CD8-positive, alpha-beta memory T cell (primary cell): ENCODE measurements around the gene TUSC2. TPM values are rescaled to one million over a fixed set of nuclear protein-coding genes. Genes with fewer than 3 reads are reported as not detected.

Source experiments
- CTCF ChIA-PET: fragments of 350-600 bp; sonication (Branson Sonifier 250); formaldehyde crosslinking; loops from one replicate; lab custom pipeline; 2021; ENCODE audit warnings: antibody characterized with exemption; lab: Charles Lee
- POLR2A ChIA-PET: fragments of 350-600 bp; sonication (Branson Sonifier 250); formaldehyde crosslinking; loops from one replicate; lab custom pipeline; 2021; ENCODE audit warnings: antibody characterized with exemption; lab: Charles Lee
- DNase-seq, 5 donors: peaks; one replicate each; pipeline versions ENCODE4 v3.0.0 to v3.0.0-alpha.2; 2020 to 2022; ENCODE audit warnings: mixed read lengths in 1 of 5
- H3K27ac ChIP-seq: one replicate; pipeline ENCODE4 v1.7.0; 2013; ENCODE audit warnings: low read depth, mild to moderate bottlenecking, low read length, moderate library complexity
- H3K27me3 ChIP-seq: 2 replicates; pipeline ENCODE4 v1.7.0; 2013; ENCODE audit warnings: low read length, mild to moderate bottlenecking; ENCODE audit not compliant: insufficient read depth, poor library complexity, severe bottlenecking
- H3K36me3 ChIP-seq: 2 replicates; pipeline ENCODE4 v1.7.0; 2013; ENCODE audit warnings: mild to moderate bottlenecking, low read length, moderate library complexity; ENCODE audit not compliant: insufficient read depth
- H3K4me1 ChIP-seq: 2 replicates; pipeline ENCODE4 v1.7.0; 2013; ENCODE audit warnings: mild to moderate bottlenecking, low read length, moderate library complexity; ENCODE audit not compliant: insufficient read depth
- H3K4me3 ChIP-seq: 2 replicates; pipeline ENCODE4 v1.7.0; 2013; ENCODE audit warnings: mild to moderate bottlenecking, low read length
- H3K9me3 ChIP-seq: 2 replicates; pipeline ENCODE4 v1.7.0; 2013; ENCODE audit warnings: mild to moderate bottlenecking, low read length
- H3K27ac Mint-ChIP-seq, 8 donors: one replicate each; pipeline ENCODE4 v1.8.0; 2020 to 2021; ENCODE audit warnings: mixed read lengths in 8 of 8, mild to moderate bottlenecking in 6 of 8, inconsistent platforms in 3 of 8, moderate library complexity in 3 of 8
- H3K27me3 Mint-ChIP-seq, 2 donors: one replicate each; pipeline ENCODE4 v1.8.0; 2020 to 2021; ENCODE audit warnings: mixed read lengths in 2 of 2, mild to moderate bottlenecking in 1 of 2, moderate library complexity in 1 of 2
- H3K36me3 Mint-ChIP-seq, 3 donors: one replicate each; pipeline ENCODE4 v1.8.0; 2020 to 2021; ENCODE audit warnings: mixed read lengths in 3 of 3, inconsistent platforms in 1 of 3, mild to moderate bottlenecking in 1 of 3
- H3K4me1 Mint-ChIP-seq, 3 donors: one replicate each; pipeline ENCODE4 v1.8.0; 2020 to 2021; ENCODE audit warnings: mixed read lengths in 3 of 3, inconsistent platforms in 1 of 3, mild to moderate bottlenecking in 1 of 3
- H3K4me3 Mint-ChIP-seq, 7 donors: one replicate each; pipeline ENCODE4 v1.8.0; 2020 to 2021; ENCODE audit warnings: mixed read lengths in 7 of 7, mild to moderate bottlenecking in 6 of 7, moderate library complexity in 4 of 7, inconsistent platforms in 2 of 7
- H3K9me3 Mint-ChIP-seq, 5 donors: one replicate each; pipeline ENCODE4 v1.8.0; 2020 to 2022; ENCODE audit warnings: mixed read lengths in 5 of 5, mild to moderate bottlenecking in 3 of 5, moderate library complexity in 2 of 5, inconsistent platforms in 1 of 5
- polyA plus RNA-seq: library from polyadenylated mRNA; unstranded; fragments of 300-500 nt; fragmentation: Illumina TruSeq; gene quantifications from one replicate; pipeline ENCODE4 v1.2.3, GENCODE V29; 2021
- total RNA-seq, 2 experiments: library from RNA; stranded (reverse); gene quantifications; one replicate each; pipeline ENCODE4 v1.2.3, GENCODE V29; 2021

Gene TUSC2
- total and polyA plus RNA-seq, 3 experiments from 2014 or later, result 31.4 to 52.9 (median 36.6) TPM

DNA sequence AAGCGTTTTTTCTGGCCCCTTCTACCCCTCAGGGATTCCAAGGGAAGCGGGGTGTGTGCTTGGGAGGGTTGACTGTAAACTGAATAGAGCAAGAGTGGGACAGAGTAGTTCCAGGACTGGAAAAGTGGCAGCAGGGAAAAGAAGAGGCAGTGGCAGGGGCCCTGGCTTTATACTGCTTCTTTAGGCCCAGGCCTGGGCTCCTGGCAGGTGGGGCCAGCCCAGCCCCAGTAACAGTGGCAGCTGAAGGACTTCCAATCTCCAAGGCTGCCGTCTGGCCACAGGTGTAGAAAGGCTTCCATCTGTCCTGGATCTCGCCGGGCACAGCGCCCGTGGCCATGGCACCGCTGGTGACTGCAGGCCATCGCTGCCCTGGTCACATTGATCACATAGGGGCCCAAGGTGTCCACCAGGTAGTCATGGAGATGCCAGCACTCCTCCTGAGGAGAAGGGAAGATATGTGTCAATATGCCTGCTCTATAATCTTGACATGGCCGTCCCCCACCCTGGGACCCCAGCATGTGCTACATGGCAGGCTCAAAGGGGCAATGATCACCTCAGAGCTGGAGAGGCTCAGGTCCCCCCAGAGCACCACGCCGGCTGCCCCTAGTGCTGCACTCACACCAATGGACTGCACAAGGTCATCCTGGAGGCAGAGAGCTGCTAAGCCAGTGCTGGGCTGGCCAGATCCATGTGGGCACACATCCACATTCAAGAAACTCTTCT, 34.8 kb downstream of the TUSC2 start:
- ChIA-PET POLR2A (interaction anchor here (0.6 to 2.8 kb wide), 6 partner anchors 24 to 274 kb away, joined by 3 to 11 read pairs (median 4); partner anchors contain the start of genes C3orf18 and TUSC2), CTCF (interaction anchor here (1.3 to 1.5 kb wide), 4 partner anchors 35 to 65 kb away, joined by 3 to 8 read pairs (median 6); partner anchors contain the start of gene TUSC2)
- peaks cover 6% of the 10 kb centered on the region for H3K36me3 ChIP-seq
- DNase-seq, result no peak
- Mint-ChIP-seq H3K4me1 (peaks cover 18 to 35% (median 21%) of the 10 kb centered on the region in 3 donors), H3K9me3 (no peaks in the 10 kb centered on the region), H3K27ac (peak overlapping the region; percentile 85 to 98 (median 96)), H3K4me3 (peak overlapping the region in 6 of 7 donors; percentile 9 to 92 (median 87)), H3K36me3 (peaks cover 0 to 34% (median 6%) of the 10 kb centered on the region in 3 donors), H3K27me3 (no peaks in the 10 kb centered on the region)
- peak overlapping the region; percentile 62 for H3K27ac ChIP-seq
- no peaks in the 10 kb centered on the region for H3K9me3 ChIP-seq
- peak overlapping the region; percentile 80 for H3K4me3 ChIP-seq
- H3K4me1 ChIP-seq, result peaks cover 27% of the 10 kb centered on the region
- H3K27me3 ChIP-seq, result no peaks in the 10 kb centered on the region

DNA sequence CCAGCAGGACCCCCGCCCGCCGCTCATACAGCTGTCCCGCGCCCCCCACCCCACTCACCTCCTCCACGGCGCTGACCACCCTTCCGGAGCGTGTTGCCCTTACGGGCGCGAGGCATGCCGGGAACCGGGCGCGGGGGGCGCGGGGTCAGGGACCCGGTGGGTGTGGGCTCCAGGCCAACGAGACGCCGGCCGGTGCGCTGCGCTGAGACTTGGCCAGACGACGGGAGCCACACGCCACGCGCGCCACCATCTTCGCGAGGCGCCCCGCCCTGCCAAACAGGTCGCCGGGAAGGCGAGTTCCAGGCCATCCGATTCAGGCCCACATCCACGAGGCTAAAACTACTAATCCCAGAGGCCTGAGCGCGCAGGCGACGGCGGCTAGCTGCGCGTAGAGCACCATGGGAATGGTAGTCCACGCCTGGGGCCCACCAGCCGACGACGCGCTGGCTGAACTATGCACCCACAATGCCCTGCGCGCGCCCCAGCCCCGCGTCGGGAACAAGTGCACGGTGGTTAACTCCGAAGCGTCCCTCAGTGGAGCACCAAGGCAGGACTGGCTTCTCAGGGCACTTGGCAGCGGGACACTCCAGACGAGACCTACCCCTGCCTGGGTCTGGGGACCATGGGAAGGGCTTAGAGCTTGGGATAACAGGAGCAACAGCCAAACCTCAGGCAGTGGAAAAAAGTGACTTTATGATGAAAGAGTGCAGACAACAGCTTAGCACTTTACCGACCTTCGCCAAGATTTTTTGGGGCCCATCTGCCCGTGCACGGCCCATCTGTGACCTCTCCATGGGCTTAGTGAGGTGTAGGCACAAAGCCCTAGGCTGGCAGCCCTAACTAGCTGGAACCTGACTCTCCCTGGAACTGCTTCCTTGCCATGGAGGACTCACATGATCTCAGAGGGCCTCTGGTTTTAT, 35.6 kb downstream of the TUSC2 start, which contains the start of gene IFRD2:
TSS of gene IFRD2 (minus strand) at position 271 of the 920 bp plus-strand sequence. CDS start at position 116, 155 bp downstream.
- peak within 1 kb of the TSS; percentile 86 to 93 (median 88) for H3K4me3 Mint-ChIP-seq
- H3K4me1 ChIP-seq, result peaks cover 21% of the 10 kb centered on the region
- H3K27me3 Mint-ChIP-seq, result no peaks in the 10 kb centered on the region
- H3K9me3 Mint-ChIP-seq, result no peaks in the 10 kb centered on the region
- peak; percentile 93 to 96 (median 93) for DNase-seq
- peaks cover 0 to 41% (median 7%) of the 10 kb centered on the region in 3 donors for H3K36me3 Mint-ChIP-seq
- H3K27me3 ChIP-seq, result no peaks in the 10 kb centered on the region
- H3K9me3 ChIP-seq, result no peaks in the 10 kb centered on the region
- H3K36me3 ChIP-seq, result peaks cover 6% of the 10 kb centered on the region
- H3K27ac ChIP-seq, result peak within 1 kb of the TSS; percentile 62
- POLR2A ChIA-PET, result interaction anchor here (0.6 to 2.8 kb wide), 13 partner anchors 8 to 490 kb away, joined by 3 to 11 read pairs (median 4); partner anchors contain the start of genes C3orf18, CYB561D2, GNAI2 and NPRL2
- peak within 1 kb of the TSS; percentile 88 for H3K4me3 ChIP-seq
- peaks cover 14 to 26% (median 16%) of the 10 kb centered on the region in 3 donors for H3K4me1 Mint-ChIP-seq
- CTCF ChIA-PET, result interaction anchor here (0.9 to 1.6 kb wide), 11 partner anchors 9 to 98 kb away, joined by 3 to 8 read pairs (median 3); partner anchors contain the start of gene TUSC2
- peak within 1 kb of the TSS; percentile 85 to 98 (median 96) for H3K27ac Mint-ChIP-seq

- ChIA-PET POLR2A (no interaction called here), CTCF (interaction anchor here (0.7 kb wide), 1 partner anchor 13 kb away, joined by 3 read pairs; no protein-coding TSS in a partner anchor)
- Mint-ChIP-seq H3K27ac (peak overlapping the region in 1 of 8 donors; percentile 82), H3K4me3 (peak overlapping the region in 5 of 7 donors; percentile 20 to 93 (median 55)), H3K36me3 (peaks cover 0 to 46% (median 7%) of the 10 kb centered on the region in 3 donors), H3K4me1 (peaks cover 13 to 17% (median 16%) of the 10 kb centered on the region in 3 donors), H3K9me3 (no peaks in the 10 kb centered on the region), H3K27me3 (no peaks in the 10 kb centered on the region)
- peaks cover 6% of the 10 kb centered on the region for H3K36me3 ChIP-seq
- no peaks in the 10 kb centered on the region for H3K27me3 ChIP-seq
- H3K9me3 ChIP-seq, result no peaks in the 10 kb centered on the region
- H3K4me3 ChIP-seq, result no peak overlapping the region
- H3K4me1 ChIP-seq, result peaks cover 21% of the 10 kb centered on the region
- H3K27ac ChIP-seq, result no peak overlapping the region
- DNase-seq, result no peak
These were observed 37.8 kb downstream of the TUSC2 start for GRCh38 chr3:50290161-50290641.

- ChIA-PET CTCF (interaction anchor here (1.0 to 1.3 kb wide), 2 partner anchors 29 to 94 kb away, joined by 3 read pairs; no protein-coding TSS in a partner anchor), POLR2A (interaction anchor here (0.5 to 0.6 kb wide), 2 partner anchors 35 to 44 kb away, joined by 3 read pairs; no protein-coding TSS in a partner anchor)
- H3K4me3 ChIP-seq, result no peak overlapping the region
- no peaks in the 10 kb centered on the region for H3K27me3 ChIP-seq
- peaks cover 6% of the 10 kb centered on the region for H3K36me3 ChIP-seq
- H3K27ac ChIP-seq, result no peak overlapping the region
- no peaks in the 10 kb centered on the region for H3K27me3 Mint-ChIP-seq
- DNase-seq, result no peak
- H3K4me1 Mint-ChIP-seq, result peaks cover 13 to 17% (median 16%) of the 10 kb centered on the region in 3 donors
- peak overlapping the region in 3 of 7 donors; percentile 24 to 52 (median 45) for H3K4me3 Mint-ChIP-seq
- H3K27ac Mint-ChIP-seq, result no peak overlapping the region
- H3K36me3 Mint-ChIP-seq, result peaks cover 0 to 46% (median 7%) of the 10 kb centered on the region in 3 donors
- peaks cover 21% of the 10 kb centered on the region for H3K4me1 ChIP-seq
- no peaks in the 10 kb centered on the region for H3K9me3 ChIP-seq
- H3K9me3 Mint-ChIP-seq, result no peaks in the 10 kb centered on the region
These were observed 38.9 kb downstream of the TUSC2 start for GRCh38 chr3:50289130-50289529.

GRCh38 chr3:50288387-50289007, 39.5 kb downstream of the TUSC2 start:
- H3K4me1 ChIP-seq, result peaks cover 21% of the 10 kb centered on the region
- Mint-ChIP-seq H3K27me3 (no peaks in the 10 kb centered on the region), H3K36me3 (peaks cover 0 to 46% (median 7%) of the 10 kb centered on the region in 3 donors), H3K27ac (no peak overlapping the region), H3K4me1 (peaks cover 13 to 17% (median 16%) of the 10 kb centered on the region in 3 donors), H3K4me3 (peak overlapping the region in 1 of 7 donors; percentile 52), H3K9me3 (no peaks in the 10 kb centered on the region)
- no peak overlapping the region for H3K27ac ChIP-seq
- no peaks in the 10 kb centered on the region for H3K27me3 ChIP-seq
- no peaks in the 10 kb centered on the region for H3K9me3 ChIP-seq
- H3K4me3 ChIP-seq, result no peak overlapping the region
- ChIA-PET POLR2A (interaction anchor here (0.5 to 0.6 kb wide), 2 partner anchors 35 to 45 kb away, joined by 3 read pairs; no protein-coding TSS in a partner anchor), CTCF (interaction anchor here (1.0 to 1.3 kb wide), 3 partner anchors 28 to 94 kb away, joined by 3 read pairs; no protein-coding TSS in a partner anchor)
- peaks cover 6% of the 10 kb centered on the region for H3K36me3 ChIP-seq
- no peak for DNase-seq

GRCh38 chr3:50287262-50287661, 40.8 kb downstream of the TUSC2 start:
- Histone ChIP-seq H3K9me3 (no peaks in the 10 kb centered on the region), H3K27me3 (no peaks in the 10 kb centered on the region), H3K36me3 (peaks cover 6% of the 10 kb centered on the region), H3K4me3 (no peak overlapping the region), H3K27ac (no peak overlapping the region), H3K4me1 (peaks cover 15% of the 10 kb centered on the region)
- H3K4me1 Mint-ChIP-seq, result peaks cover 6 to 8% (median 7%) of the 10 kb centered on the region in 3 donors
- H3K36me3 Mint-ChIP-seq, result peaks cover 0 to 44% (median 7%) of the 10 kb centered on the region in 3 donors
- no peaks in the 10 kb centered on the region for H3K27me3 Mint-ChIP-seq
- no peak for DNase-seq
- CTCF ChIA-PET, result interaction anchor here (1.0 kb wide), 1 partner anchor 93 kb away, joined by 3 read pairs; no protein-coding TSS in a partner anchor
- H3K4me3 Mint-ChIP-seq, result peak overlapping the region in 1 of 7 donors; percentile 54
- no peaks in the 10 kb centered on the region for H3K9me3 Mint-ChIP-seq
- H3K27ac Mint-ChIP-seq, result peak overlapping the region in 1 of 8 donors; percentile 48
- POLR2A ChIA-PET, result no interaction called here
